Left colon (tissue), 2 donors: Measurements from ENCODE around the gene SNX32. TPM values are rescaled to one million over a fixed set of nuclear protein-coding genes. Genes with fewer than 3 reads are reported as not detected.
"Not testable (repeated sequence)": the region's sequence is repeated elsewhere in the genome, so short reads cannot be mapped to it uniquely, and the experiment has no call there.

Source experiments
- ATAC-seq: fragments of 200-7000 bp; cut with Tn5 transposase; one replicate; pipeline ENCODE4 v1.9.1; 2020; ENCODE audit warnings: mild to moderate bottlenecking, moderate library complexity
- DNase-seq, 2 donors: peaks; one replicate each; pipeline ENCODE4 v3.0.0-alpha.2; 2020
- intact Hi-C, 2 donors: fragments of 100-400 bp; cut with DNase I in 1 of 2; cut with micrococcal nuclease in 1 of 2; formaldehyde crosslinking; loops; one replicate each; pipeline versions ENCODE4 v1.11.2 to v1.14.0; 2022; cut with DNase I, micrococcal nuclease
- total RNA-seq, 2 donors: library from RNA; stranded (reverse); fragmentation: NEBNext Ultra II Directional; extraction: Animal tissue kit (Norgen Biotek cat#: 25700); gene quantifications; one replicate each; pipeline ENCODE4 v1.2.1, GENCODE V29; 2021
- donor health status: DM: no; HTN: no; CAD: no.
- donor health status: DM: yes; HTN: yes; CAD: no.

The SNX32 gene
- total RNA-seq, 2 donors from 2014 or later, result 1.6 to 3.8 TPM

DNA sequence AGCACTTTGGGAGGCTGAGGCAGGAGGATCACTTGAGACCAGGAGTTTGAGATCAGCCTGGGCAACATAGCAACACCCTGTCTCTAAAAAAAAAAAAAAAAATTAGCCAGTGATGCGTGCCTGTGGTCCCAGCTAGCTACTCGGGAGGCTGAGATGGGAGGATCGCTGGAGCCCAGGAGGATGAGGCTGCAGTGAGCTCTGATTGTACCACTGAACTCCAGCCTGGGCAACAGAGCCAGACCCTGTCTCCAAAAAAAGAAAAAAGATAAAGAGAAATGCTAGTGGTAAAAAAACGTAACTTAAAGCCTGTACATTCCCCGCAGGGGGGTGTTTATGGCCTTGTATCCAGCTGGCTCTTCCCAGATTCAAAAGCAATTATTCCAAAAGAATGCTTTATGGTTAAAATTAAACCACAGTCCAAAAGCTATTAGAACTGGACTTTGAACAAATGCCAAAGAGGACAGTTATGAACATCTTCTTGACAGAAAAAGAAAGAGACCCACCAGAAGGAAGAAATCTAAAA, 16.4 kb upstream of the SNX32 start:
- ATAC-seq (no peak), DNase-seq (no peak)
- intact Hi-C loops, result loop anchor here in 1 of 2 donors (5.0 kb wide), 2 partner anchors 40 to 105 kb away; partner anchors contain the start of gene KAT5

DNA sequence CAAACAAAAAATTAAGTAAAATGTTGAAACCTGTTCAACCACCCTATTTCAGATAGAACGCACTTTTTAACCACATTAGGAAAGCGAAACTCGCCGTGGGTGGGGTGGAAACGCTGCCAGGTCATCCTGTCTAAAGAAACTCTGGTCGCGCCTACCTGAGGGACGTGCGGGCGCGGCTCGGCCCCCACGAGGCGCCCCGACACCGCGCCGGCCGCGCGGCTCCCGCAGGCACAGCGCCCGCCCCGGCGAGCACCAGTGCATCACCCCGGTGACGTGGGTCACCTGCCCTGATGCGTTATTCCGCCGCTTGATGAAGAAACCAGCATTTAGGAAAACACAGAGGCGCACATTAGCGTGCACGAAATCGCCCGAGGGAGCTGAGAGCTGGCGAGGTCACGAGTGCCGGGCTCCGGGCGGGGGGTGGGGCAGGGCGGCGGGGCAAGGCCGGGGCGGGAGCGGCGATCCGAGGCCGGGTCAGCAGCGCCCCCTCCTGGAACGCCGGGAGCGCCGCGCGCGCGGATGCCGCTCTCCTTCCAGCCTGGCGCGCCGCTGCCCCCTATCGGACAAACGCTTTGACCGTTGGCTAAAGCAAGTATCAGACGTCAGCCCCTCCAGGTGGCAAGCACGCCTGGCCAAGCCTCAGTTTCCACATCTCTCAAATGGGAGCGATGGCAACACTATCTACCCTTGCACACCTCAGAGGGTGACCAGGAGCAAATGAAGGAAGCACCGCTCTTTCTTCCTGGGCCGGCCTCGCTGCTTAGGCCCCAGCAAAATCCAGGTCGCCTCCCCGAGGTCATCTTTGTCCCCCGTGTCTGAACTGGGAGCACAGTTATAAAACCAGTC, 15.7 kb upstream of the SNX32 start:
- peak; percentile 75 for ATAC-seq
- DNase-seq, result peak; percentile 90 to 100
- intact Hi-C loops, result loop anchor here in 1 of 2 donors (5.0 kb wide), 2 partner anchors 41 to 106 kb away; partner anchors contain the start of gene KAT5

DNA sequence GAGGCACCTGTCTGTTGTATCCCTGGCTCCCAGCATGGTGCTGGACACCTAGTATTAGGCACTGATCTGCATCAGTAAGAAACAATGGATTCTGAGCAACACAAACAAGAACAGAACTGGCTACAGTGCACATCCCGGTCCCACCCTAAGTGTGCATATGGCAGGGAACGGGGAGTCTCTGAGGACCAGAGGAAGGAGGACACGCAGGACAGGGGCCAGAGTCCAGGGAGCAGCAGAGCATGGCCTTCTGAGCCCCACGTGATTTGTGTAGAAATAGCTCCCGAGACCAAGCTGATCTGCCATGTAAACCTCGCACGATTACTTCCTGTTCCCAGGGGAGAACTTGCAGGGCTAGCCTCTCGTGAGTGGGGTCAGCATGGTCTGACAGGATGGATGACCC, 12.7 kb upstream of the SNX32 start:
- ATAC-seq, result peak; percentile 75
- peak; percentile 64 to 85 for DNase-seq
- intact Hi-C loops, result no loop called here

DNA sequence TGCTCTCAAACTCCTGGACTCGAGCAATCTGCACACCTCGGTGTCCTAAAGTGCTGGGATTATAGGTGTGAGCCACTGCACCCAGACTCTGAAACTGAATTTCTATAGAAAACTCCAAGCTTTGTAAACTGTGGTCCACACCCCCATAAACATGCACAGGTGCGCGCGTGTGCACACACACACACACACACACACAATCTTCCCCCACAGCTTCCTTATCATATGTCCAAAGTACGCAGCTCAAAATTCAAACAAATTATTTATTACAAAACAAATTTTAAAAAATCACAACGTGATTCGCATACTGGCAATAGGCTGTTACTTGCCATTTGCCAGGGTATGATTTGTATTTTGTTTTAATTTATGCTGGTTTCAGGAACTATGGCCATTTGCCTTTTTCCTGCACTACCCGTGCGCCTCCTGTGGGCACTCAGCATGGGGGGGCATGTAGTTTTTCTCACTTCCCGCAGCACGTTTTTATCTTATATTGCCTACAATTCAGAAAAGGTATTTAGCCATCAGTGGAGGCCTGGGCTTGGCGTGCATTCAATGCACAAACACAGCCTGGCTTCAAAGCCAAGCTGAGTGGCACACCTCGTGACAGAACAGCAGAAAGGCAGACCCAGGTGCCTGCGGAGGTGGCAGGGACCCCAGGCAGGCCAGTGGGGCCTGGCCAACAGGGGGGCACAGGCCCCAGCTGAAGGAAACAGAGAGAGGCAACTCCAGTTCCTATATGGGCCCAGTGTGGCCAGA, 10.8 kb upstream of the SNX32 start:
- ATAC-seq (peak; percentile 56), DNase-seq (peak; percentile 57 to 66)
- intact Hi-C loops, result no loop called here

DNA sequence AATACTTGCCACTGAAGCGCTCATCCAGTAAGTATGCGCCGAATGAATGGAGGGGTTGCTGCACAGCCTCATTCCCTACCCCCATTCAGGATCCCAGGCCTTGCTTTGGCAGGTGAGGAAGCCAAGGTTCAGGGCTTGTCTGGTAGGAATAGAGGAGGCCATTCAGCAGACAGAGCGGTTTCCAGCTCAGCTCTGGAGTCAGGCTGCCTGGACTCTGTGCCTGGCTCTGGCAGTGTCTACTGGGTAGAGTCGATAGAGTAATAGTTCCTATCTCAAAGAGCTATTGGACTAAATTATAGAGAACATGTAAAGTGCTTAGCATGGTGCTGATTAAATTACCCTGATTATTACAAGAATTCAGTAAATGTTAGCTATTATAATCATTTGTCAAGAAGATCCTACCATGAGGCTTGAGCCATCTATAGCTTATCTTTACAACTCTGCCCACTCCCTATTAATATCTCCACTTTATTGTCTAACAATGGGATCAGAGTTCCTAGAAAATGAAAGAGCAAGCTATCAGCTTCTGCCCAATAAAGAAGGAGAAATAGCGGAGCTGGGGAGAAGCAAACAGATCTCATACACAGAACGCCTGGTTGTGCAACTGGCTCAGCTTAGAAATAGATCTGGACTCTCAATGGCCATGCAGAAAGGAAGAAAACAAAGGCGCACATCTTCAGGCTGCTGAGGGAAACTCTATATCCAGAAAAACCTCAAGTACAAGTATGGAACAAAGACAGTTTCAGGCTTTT, 6.6 kb upstream of the SNX32 start:
- DNase-seq, result no peak

DNA sequence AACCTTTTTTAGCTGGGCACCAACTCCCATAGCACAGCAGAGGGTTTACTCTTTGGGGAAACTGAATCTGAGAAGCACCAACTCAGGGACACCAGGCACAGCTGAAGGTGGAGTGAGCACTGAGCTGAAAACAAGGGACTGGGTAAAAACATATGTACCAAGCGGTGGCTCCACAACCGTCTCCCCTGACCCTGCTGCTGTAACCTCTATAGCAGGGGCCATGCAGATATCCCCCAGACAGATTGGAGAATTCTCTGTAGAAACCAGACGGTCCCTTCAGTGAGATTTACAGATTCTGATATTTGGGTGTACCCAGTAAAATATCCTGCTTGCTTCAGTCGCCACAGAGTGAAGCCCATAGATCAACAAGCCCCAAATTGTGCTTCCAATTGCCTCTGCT, 4.3 kb upstream of the SNX32 start:
- intact Hi-C loops, result no loop called here
- DNase-seq (no peak), ATAC-seq (no peak)

More for the DNA sequence above, 6.6 kb upstream of the SNX32 start:
- intact Hi-C loops, result no loop called here
- peak; percentile 46 for ATAC-seq

DNA sequence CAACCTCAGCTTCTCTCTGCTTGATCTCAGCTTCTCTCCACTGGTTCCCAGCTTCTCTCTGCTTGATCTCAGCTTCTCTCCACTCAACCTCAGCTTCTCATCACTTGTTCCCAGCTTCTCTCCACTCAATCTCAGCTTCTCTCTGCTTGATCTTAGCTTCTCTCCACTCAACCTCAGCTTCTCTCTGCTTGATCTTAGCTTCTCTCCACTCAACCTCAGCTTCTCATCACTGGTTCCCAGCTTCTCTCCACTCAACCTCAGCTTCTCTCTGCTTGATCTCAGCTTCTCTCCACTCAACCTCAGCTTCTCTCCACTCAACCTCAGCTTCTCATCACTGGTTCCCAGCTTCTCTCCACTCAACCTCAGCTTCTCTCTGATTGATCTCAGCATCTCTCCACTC, 1.5 kb upstream of the SNX32 start:
- intact Hi-C loops, DNase-seq, ATAC-seq: not testable (repeated sequence)

DNA sequence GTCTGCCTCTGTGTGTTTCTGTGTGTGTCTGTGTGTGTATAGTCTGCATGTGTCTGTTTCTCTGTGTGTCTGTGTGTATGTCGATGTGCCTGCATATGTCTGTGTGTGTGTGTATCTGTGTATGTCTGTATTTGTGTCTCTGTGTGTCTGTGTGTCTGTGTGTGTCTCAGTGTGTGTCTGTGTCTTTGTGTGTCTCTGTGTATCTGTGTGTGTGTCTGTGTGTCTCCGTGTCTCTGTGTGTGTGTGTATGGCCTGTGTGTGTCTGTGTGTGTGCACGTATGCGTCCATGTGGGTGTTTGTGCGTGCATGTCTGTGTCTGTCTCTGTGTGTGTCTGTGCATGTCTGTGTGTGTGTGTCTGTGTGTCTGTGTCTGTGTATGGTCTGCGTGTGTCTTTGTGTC, 439 bp downstream of the SNX32 start:
- DNase-seq, result no peak
- intact Hi-C loops, result no loop called here
- ATAC-seq, result peak; percentile 5

DNA sequence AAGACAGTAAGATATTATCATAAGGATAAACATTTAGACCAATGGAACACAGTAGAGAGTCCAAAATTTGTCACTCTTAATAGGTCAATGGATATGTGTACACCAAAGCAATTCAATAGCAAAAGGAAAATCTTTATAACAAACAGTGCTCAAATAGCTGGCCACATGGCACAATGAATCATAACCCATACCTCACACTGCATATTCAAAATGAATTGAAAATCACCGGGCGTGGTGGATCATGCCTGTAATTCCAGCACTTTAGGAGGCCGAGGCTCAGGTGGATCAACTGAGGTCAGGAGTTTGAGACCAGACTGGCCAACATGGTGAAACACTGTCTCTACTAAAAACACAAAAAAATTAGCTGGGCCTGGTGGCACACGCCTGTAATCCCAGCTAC, 8.4 kb downstream of the SNX32 start:
- ATAC-seq (peak; percentile 23), DNase-seq (no peak)
- intact Hi-C loops, result no loop called here

DNA sequence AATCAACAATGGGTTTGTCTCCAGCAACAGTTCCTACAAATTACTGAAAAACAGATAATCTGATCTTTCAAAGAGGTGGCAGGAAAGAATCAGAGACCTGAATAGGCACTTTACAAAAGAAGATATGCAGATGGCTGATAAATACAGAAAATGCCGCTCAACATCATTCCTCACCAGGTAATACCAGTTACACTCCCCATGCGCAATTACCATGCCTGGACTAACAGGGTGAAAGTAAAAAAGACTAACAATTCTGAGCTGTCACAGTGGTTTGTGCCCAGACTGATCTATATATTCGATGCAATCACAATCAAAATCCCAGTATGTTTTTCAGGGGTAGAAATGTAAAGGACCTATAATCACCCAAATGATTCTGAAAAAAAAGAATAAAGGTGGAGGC, 10.0 kb downstream of the SNX32 start:
- intact Hi-C loops, result no loop called here
- ATAC-seq (peak; percentile 24), DNase-seq (no peak)

DNA sequence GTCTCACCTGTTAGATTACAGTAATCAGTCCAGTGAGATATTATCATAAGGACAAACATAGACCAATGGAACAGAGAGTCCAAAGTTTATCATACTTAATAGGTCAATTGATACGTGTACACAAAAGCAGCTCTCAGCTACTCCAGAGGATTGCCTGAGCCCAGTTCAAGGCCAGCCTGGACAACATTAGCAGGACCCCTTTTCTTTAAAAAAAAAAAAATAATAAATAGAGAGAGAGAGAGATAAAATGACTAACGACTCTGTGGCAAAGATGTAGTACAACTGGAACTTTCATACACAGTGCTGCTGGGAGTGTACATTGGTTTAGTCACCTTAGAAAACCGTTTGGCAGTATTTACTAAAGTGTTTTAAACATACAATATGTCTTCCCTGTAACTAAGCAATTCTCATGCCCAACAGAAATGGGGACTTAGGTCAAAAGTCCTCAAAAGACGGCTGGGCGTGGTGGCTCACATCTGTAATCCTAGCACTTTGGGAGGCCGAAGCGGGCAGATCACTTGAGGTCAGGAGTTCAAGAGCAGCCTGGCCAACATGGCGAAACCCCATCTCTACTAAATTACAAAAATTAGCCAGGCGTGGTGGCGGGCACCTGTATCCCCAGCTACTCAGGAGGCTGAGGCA, 10.6 kb downstream of the SNX32 start:
- peak in 1 of 2 donors; percentile 56 for DNase-seq
- peak; percentile 74 for ATAC-seq
- intact Hi-C loops, result no loop called here

DNA sequence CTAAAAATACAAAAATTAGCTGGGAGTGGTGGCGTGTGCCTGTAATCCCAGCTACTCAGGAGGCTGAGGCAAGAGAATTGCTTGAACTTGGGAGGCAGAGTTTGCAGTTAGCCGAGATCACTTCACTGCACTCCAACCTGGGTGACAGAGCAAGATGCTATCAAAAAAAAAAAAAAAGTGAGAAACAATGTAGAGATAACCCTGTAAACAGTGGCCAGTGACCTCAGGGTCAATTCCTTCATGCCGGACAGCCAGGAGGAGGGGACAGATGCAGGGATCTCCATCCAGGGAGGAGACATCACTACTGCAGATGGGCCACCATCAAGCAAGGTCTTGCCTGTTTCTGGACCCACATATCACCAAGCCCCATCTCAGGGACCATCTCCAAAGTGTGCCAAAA, 14.0 kb downstream of the SNX32 start:
- intact Hi-C loops, result no loop called here
- no peak for DNase-seq
- ATAC-seq, result no peak

DNA sequence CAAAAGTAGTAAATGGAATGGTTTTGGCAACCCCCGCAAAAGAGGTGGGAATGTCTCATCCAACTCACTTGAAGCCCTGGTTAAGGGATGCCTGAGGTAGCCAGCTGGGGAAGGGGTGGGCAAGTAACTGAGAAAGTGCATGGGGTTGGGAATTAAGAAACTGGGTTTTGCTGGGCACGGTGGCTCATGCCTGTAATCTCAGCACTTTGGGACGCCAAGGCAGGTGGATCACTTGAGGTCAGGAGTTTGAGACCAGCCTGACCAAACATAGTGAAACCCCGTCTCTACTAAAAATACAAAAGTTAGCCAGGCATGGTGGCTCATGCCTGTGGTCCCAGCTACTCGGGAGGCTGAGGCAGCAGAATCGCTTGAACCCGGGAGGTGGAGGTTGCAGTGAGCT, 14.9 kb downstream of the SNX32 start:
- intact Hi-C loops, ATAC-seq, DNase-seq: not testable (repeated sequence)

DNA sequence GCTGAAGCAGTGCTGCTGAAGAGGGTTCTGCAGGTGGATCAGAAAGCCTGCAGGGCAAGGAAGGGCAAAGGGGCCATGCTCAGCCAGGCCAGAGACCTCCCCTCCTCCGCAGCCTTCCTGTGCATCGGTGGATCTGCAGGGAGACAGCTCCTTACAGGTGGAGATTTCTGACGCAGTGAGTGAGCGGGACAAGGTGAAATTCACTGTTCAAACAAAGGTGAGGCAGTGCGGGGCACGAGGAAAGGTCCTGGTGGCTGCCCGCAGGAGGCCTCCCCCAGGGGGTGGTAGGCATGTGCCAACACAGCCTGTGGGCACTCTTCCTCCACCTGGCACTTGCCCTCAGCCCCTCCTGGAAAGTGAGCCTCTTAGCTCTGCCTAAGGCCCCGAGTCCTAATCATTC, 15.6 kb downstream of the SNX32 start:
- ATAC-seq, result no peak
- intact Hi-C loops, result no loop called here
- DNase-seq, result peak in 1 of 2 donors; percentile 18

DNA sequence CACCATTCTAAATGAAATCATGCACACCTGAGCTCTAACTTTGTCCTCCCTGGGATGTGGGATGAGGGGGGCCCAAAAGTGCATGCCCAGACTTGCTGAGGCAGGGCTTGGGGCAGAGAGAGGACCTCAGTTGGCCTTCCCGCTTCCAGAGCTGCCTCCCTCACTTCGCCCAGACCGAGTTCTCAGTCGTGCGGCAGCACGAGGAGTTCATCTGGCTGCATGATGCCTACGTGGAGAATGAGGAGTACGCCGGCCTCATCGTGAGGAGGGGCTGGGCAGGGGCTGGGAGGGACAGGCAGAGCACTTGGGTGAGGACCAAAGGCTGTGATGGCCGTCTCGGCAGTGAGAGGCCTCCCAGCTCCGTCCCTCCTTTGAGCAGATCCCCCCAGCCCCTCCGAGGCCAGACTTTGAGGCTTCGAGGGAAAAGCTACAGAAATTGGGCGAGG, 16.0 kb downstream of the SNX32 start:
- ATAC-seq, result no peak
- DNase-seq, result no peak
- intact Hi-C loops, result no loop called here

DNA sequence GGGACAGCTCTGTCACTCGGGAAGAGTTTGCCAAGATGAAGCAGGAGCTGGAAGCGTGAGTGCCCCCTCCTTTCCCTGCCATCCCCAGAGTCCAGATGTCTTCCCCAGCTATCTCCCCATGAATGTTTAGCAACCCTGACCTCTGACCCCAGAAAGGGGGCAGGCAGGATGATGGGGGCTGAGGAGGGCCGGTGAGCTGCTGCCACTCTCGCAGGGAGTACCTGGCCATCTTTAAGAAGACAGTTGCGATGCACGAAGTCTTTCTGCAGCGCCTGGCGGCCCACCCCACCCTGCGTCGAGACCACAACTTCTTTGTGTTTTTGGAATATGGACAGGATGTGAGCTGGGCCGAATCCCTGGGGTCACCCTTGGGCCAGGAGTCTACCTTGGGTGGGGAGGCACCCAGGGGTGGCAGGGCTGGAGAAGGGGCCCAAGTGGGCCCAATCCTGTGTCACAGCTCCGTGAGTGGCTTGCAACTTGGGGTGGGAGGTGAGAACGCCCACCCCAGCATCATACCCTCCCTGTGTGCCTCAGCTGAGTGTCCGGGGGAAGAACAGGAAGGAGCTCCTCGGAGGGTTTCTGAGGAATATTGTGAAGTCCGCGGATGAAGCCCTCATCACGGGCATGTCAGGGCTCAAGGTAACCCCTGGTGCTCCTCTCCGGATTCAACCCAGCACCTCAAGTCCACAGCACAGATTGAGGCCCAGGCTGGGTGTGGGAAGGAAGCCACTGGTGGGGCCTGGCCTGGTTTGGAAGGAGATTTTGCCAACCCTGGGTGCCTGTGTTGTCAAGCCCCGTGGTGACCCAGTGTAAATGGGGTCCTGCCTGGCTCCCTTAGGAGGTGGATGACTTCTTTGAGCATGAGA, 16.7 kb downstream of the SNX32 start:
- ATAC-seq, result no peak
- intact Hi-C loops, result no loop called here
- DNase-seq, result peak in 1 of 2 donors; percentile 23

DNA sequence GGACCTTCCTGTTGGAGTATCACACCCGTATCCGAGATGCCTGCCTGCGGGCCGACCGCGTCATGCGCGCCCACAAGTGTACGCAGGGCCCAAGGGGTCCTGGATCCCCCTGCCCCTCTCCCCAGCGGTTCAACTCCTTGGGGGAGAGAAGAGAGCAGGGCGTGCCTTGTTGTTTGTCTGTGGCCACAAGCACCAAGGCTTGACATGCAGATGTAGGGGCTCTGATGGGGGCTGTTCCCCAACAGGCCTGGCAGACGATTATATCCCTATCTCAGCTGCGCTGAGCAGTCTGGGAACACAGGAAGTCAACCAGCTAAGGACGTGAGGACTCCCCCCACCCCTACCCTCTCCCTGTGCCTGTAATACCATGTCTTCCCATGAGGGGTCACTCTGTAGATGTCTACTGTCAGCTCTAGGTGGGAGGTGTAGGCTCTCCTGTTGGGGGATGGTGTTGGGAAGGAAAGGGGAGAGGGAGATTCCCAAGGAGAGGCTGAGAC, 17.4 kb downstream of the SNX32 start:
- ATAC-seq, result no peak
- intact Hi-C loops, result no loop called here

More for the DNA sequence above, 17.4 kb downstream of the SNX32 start:
- DNase-seq, result peak in 1 of 2 donors; percentile 26
